Measurements from ENCODE around the gene ARRB1.
A peak's percentile ranks its signal among the peaks of the same experiment; 100 is the strongest.

ARRB1 gene

GRCh38 chr11:75245356-75246005 lies 106.0 kb downstream of the ARRB1 start:
- Histone ChIP-seq H3K4me1 (ENCODE audit: control insufficient read depth in 2 of 2, insufficient read depth in 2 of 2, low read length in 2 of 2) (peaks cover 3 to 9% of the 10 kb centered on the region in 2 donors), H3K4me3 (ENCODE audit: low read length in 2 of 2) (no peak overlapping the region), H3K27ac (ENCODE audit: low read depth in 2 of 2, low read length in 2 of 2) (no peak overlapping the region), H3K9me3 (ENCODE audit: control insufficient read depth in 2 of 2, low read length in 2 of 2) (no peaks in the 10 kb centered on the region), H3K36me3 (ENCODE audit: control insufficient read depth in 2 of 2, insufficient read depth in 2 of 2, low read length in 2 of 2) (no peaks in the 10 kb centered on the region), H3K9ac (ENCODE audit: low read depth in 1 of 2, low read length in 2 of 2) (no peak overlapping the region), H3K27me3 (ENCODE audit: control insufficient read depth in 2 of 2, insufficient read depth in 2 of 2, low read length in 2 of 2) (peaks cover 11 to 23% of the 10 kb centered on the region in 2 donors)

GRCh38 chr11:75244052-75244814 lies 107.2 kb downstream of the ARRB1 start:
- H3K4me1 ChIP-seq (ENCODE audit: control insufficient read depth in 2 of 2, insufficient read depth in 2 of 2, low read length in 2 of 2): peaks cover 6 to 9% of the 10 kb centered on the region in 2 donors
- no peaks in the 10 kb centered on the region for H3K9me3 ChIP-seq (ENCODE audit: control insufficient read depth in 2 of 2, low read length in 2 of 2)
- no peak overlapping the region for H3K4me3 ChIP-seq (ENCODE audit: low read length in 2 of 2)
- H3K27ac ChIP-seq (ENCODE audit: low read depth in 2 of 2, low read length in 2 of 2): no peak overlapping the region
- H3K9ac ChIP-seq (ENCODE audit: low read depth in 1 of 2, low read length in 2 of 2): no peak overlapping the region
- H3K27me3 ChIP-seq (ENCODE audit: control insufficient read depth in 2 of 2, insufficient read depth in 2 of 2, low read length in 2 of 2): peaks cover 12 to 31% of the 10 kb centered on the region in 2 donors
- no peaks in the 10 kb centered on the region for H3K36me3 ChIP-seq (ENCODE audit: control insufficient read depth in 2 of 2, insufficient read depth in 2 of 2, low read length in 2 of 2)

- Histone ChIP-seq H3K9ac (ENCODE audit: low read depth in 1 of 2, low read length in 2 of 2) (no peak overlapping the region), H3K4me3 (ENCODE audit: low read length in 2 of 2) (no peak overlapping the region), H3K4me1 (ENCODE audit: control insufficient read depth in 2 of 2, insufficient read depth in 2 of 2, low read length in 2 of 2) (peaks cover 6 to 9% of the 10 kb centered on the region in 2 donors), H3K27me3 (ENCODE audit: control insufficient read depth in 2 of 2, insufficient read depth in 2 of 2, low read length in 2 of 2) (peaks cover 12 to 36% of the 10 kb centered on the region in 2 donors), H3K27ac (ENCODE audit: low read depth in 2 of 2, low read length in 2 of 2) (no peak overlapping the region), H3K36me3 (ENCODE audit: control insufficient read depth in 2 of 2, insufficient read depth in 2 of 2, low read length in 2 of 2) (no peaks in the 10 kb centered on the region), H3K9me3 (ENCODE audit: control insufficient read depth in 2 of 2, low read length in 2 of 2) (no peaks in the 10 kb centered on the region)
These were observed 108.5 kb downstream of the ARRB1 start for GRCh38 chr11:75242722-75243600.

- Histone ChIP-seq H3K27ac (ENCODE audit: low read depth in 2 of 2, low read length in 2 of 2) (no peak overlapping the region), H3K9me3 (ENCODE audit: control insufficient read depth in 2 of 2, low read length in 2 of 2) (no peaks in the 10 kb centered on the region), H3K4me1 (ENCODE audit: control insufficient read depth in 2 of 2, insufficient read depth in 2 of 2, low read length in 2 of 2) (peaks cover 6 to 9% of the 10 kb centered on the region in 2 donors), H3K9ac (ENCODE audit: low read depth in 1 of 2, low read length in 2 of 2) (peak overlapping the region in 1 of 2 donors; percentile 17), H3K4me3 (ENCODE audit: low read length in 2 of 2) (peak overlapping the region in 1 of 2 donors; percentile 64), H3K36me3 (ENCODE audit: control insufficient read depth in 2 of 2, insufficient read depth in 2 of 2, low read length in 2 of 2) (no peaks in the 10 kb centered on the region), H3K27me3 (ENCODE audit: control insufficient read depth in 2 of 2, insufficient read depth in 2 of 2, low read length in 2 of 2) (peaks cover 12 to 36% of the 10 kb centered on the region in 2 donors)
These were observed 109.4 kb downstream of the ARRB1 start for GRCh38 chr11:75241906-75242644.

- Histone ChIP-seq H3K27ac (ENCODE audit: low read depth in 2 of 2, low read length in 2 of 2) (no peak overlapping the region), H3K9ac (ENCODE audit: low read depth in 1 of 2, low read length in 2 of 2) (peak overlapping the region in 1 of 2 donors; percentile 31), H3K27me3 (ENCODE audit: control insufficient read depth in 2 of 2, insufficient read depth in 2 of 2, low read length in 2 of 2) (peaks cover 12 to 36% of the 10 kb centered on the region in 2 donors)
These were observed 110.2 kb downstream of the ARRB1 start for GRCh38 chr11:75241036-75241905.

GRCh38 chr11:75240311-75241035 lies 111.0 kb downstream of the ARRB1 start, which contains the start of gene TPBGL:
TSS of gene TPBGL (plus strand) at chr11:75240774. CDS start at chr11:75241050, 276 bp downstream.
- H3K4me3 ChIP-seq (ENCODE audit: low read length in 2 of 2): peak within 1 kb of the TSS; percentile 48 to 56

More at GRCh38 chr11:75241036-75241905, 110.2 kb downstream of the ARRB1 start:
- H3K9me3 ChIP-seq (ENCODE audit: control insufficient read depth in 2 of 2, low read length in 2 of 2): no peaks in the 10 kb centered on the region
- H3K4me1 ChIP-seq (ENCODE audit: control insufficient read depth in 2 of 2, insufficient read depth in 2 of 2, low read length in 2 of 2): peaks cover 6 to 9% of the 10 kb centered on the region in 2 donors
- H3K36me3 ChIP-seq (ENCODE audit: control insufficient read depth in 2 of 2, insufficient read depth in 2 of 2, low read length in 2 of 2): no peaks in the 10 kb centered on the region
- H3K4me3 ChIP-seq (ENCODE audit: low read length in 2 of 2): peak overlapping the region; percentile 56 to 64

GRCh38 chr11:75239531-75240290 lies 111.8 kb downstream of the ARRB1 start:
- Histone ChIP-seq H3K27me3 (ENCODE audit: control insufficient read depth in 2 of 2, insufficient read depth in 2 of 2, low read length in 2 of 2) (peaks cover 12 to 36% of the 10 kb centered on the region in 2 donors), H3K36me3 (ENCODE audit: control insufficient read depth in 2 of 2, insufficient read depth in 2 of 2, low read length in 2 of 2) (no peaks in the 10 kb centered on the region), H3K4me3 (ENCODE audit: low read length in 2 of 2) (no peak overlapping the region), H3K9me3 (ENCODE audit: control insufficient read depth in 2 of 2, low read length in 2 of 2) (no peaks in the 10 kb centered on the region), H3K27ac (ENCODE audit: low read depth in 2 of 2, low read length in 2 of 2) (no peak overlapping the region), H3K9ac (ENCODE audit: low read depth in 1 of 2, low read length in 2 of 2) (no peak overlapping the region), H3K4me1 (ENCODE audit: control insufficient read depth in 2 of 2, insufficient read depth in 2 of 2, low read length in 2 of 2) (peaks cover 6 to 9% of the 10 kb centered on the region in 2 donors)

More at GRCh38 chr11:75240311-75241035, 111.0 kb downstream of the ARRB1 start, which contains the start of gene TPBGL:
- Histone ChIP-seq H3K4me1 (ENCODE audit: control insufficient read depth in 2 of 2, insufficient read depth in 2 of 2, low read length in 2 of 2) (peaks cover 6 to 9% of the 10 kb centered on the region in 2 donors), H3K27me3 (ENCODE audit: control insufficient read depth in 2 of 2, insufficient read depth in 2 of 2, low read length in 2 of 2) (peaks cover 12 to 36% of the 10 kb centered on the region in 2 donors), H3K9ac (ENCODE audit: low read depth in 1 of 2, low read length in 2 of 2) (peak within 1 kb of the TSS in 1 of 2 donors; percentile 31), H3K9me3 (ENCODE audit: control insufficient read depth in 2 of 2, low read length in 2 of 2) (no peaks in the 10 kb centered on the region), H3K36me3 (ENCODE audit: control insufficient read depth in 2 of 2, insufficient read depth in 2 of 2, low read length in 2 of 2) (no peaks in the 10 kb centered on the region), H3K27ac (ENCODE audit: low read depth in 2 of 2, low read length in 2 of 2) (no peak within 1 kb of the TSS)

All from mucosa of rectum (tissue), 2 donors.